GM23338 (cell line): ENCODE data around the gene FAXC. TPM values are rescaled to one million over a fixed set of nuclear protein-coding genes. Genes with fewer than 3 reads are reported as not detected.

Source experiments
- ATAC-seq: fragments of 200-7000 bp; cut with Tn5 transposase; 3 replicates; pipeline ENCODE4 v1.9.1; 2020
- DNase-seq: peaks from one replicate; pipeline ENCODE4 v3.0.0-alpha.2; 2015; ENCODE audit warnings: low spot score
- H2AFZ ChIP-seq: fragments of 200-600 bp; sonication (generic); 2 replicates; pipeline ENCODE4 v1.8.0; 2016; ENCODE audit warnings: antibody characterized with exemption, mild to moderate bottlenecking, moderate library complexity
- H3F3A ChIP-seq: fragments of 200-600 bp; sonication (generic); replicated peaks from 2 replicates; pipeline ENCODE4 v1.8.0; 2017; ENCODE audit warnings: antibody characterized with exemption, mixed run types, low read depth
- H3K27ac ChIP-seq: fragments of 200-600 bp; sonication (generic); 2 replicates; pipeline ENCODE4 v1.6.1; 2016; ENCODE audit warnings: low read depth
- H3K27me3 ChIP-seq: fragments of 200-600 bp; sonication (generic); 2 replicates; pipeline ENCODE4 v1.8.0; 2016; ENCODE audit warnings: mild to moderate bottlenecking, mixed run types, moderate library complexity; ENCODE audit not compliant: insufficient read depth
- H3K36me3 ChIP-seq: fragments of 200-600 bp; sonication (generic); 2 replicates; pipeline ENCODE4 v1.8.0; 2016; ENCODE audit warnings: mild to moderate bottlenecking; ENCODE audit not compliant: insufficient read depth
- H3K4me1 ChIP-seq: fragments of 200-600 bp; sonication (generic); 2 replicates; pipeline ENCODE4 v1.8.0; 2016; ENCODE audit warnings: mild to moderate bottlenecking, moderate library complexity; ENCODE audit not compliant: insufficient read depth
- H3K4me2 ChIP-seq: fragments of 200-600 bp; sonication (generic); 2 replicates; pipeline ENCODE4 v1.7.1; 2017; ENCODE audit warnings: mixed run types
- H3K4me3 ChIP-seq: fragments of 200-600 bp; sonication (generic); 2 replicates; pipeline ENCODE4 v1.6.1; 2016; ENCODE audit warnings: mixed run types
- H3K79me2 ChIP-seq: fragments of 200-600 bp; sonication (generic); replicated peaks from 2 replicates; pipeline ENCODE4 v1.8.0; 2017; ENCODE audit warnings: mild to moderate bottlenecking; ENCODE audit not compliant: insufficient read depth
- H3K9me2 ChIP-seq: fragments of 200-600 bp; sonication (generic); 2 replicates; pipeline ENCODE4 v1.8.0; 2017; ENCODE audit not compliant: insufficient read depth
- H4K20me1 ChIP-seq: fragments of 200-600 bp; sonication (generic); replicated peaks from 2 replicates; pipeline ENCODE4 v1.8.0; 2017; ENCODE audit warnings: mild to moderate bottlenecking; ENCODE audit not compliant: insufficient read depth
- H3K27ac Mint-ChIP-seq: 2 replicates; pipeline ENCODE4 v1.8.0; 2020; ENCODE audit warnings: inconsistent platforms, mild to moderate bottlenecking, moderate library complexity, mixed read lengths
- H3K27me3 Mint-ChIP-seq: 3 replicates; pipeline ENCODE4 v1.8.0; 2022; ENCODE audit warnings: low read depth, mild to moderate bottlenecking, moderate library complexity, mixed read lengths, inconsistent platforms; ENCODE audit not compliant: insufficient read depth, poor library complexity
- H3K36me3 Mint-ChIP-seq: 3 replicates; pipeline ENCODE4 v1.8.0; 2021; ENCODE audit warnings: low read depth, mild to moderate bottlenecking, inconsistent platforms, moderate library complexity, mixed read lengths
- H3K4me1 Mint-ChIP-seq: 3 replicates; pipeline ENCODE4 v1.8.0; 2020; ENCODE audit warnings: mild to moderate bottlenecking, inconsistent platforms, mixed read lengths
- H3K4me3 Mint-ChIP-seq: 3 replicates; pipeline ENCODE4 v1.8.0; 2021; ENCODE audit warnings: moderate library complexity, mild to moderate bottlenecking, inconsistent platforms, mixed read lengths
- H3K9me3 Mint-ChIP-seq: 3 replicates; pipeline ENCODE4 v1.8.0; 2020; ENCODE audit warnings: moderate library complexity, mild to moderate bottlenecking, inconsistent platforms, mixed read lengths
- EZH2phosphoT487 ChIP-seq: fragments of 200-600 bp; sonication (generic); IDR thresholded peaks from one replicate; pipeline ENCODE4 v1.8.1; 2018; ENCODE audit warnings: antibody characterized with exemption; ENCODE audit not compliant: unreplicated experiment
- JUNB ChIP-seq: IDR thresholded peaks from one replicate; pipeline ENCODE4 v1.6.1; 2016; ENCODE audit warnings: antibody characterized with exemption; ENCODE audit not compliant: unreplicated experiment
- REST ChIP-seq: IDR thresholded peaks from one replicate; pipeline ENCODE4 v1.6.1; 2018; ENCODE audit warnings: antibody characterized with exemption; ENCODE audit not compliant: unreplicated experiment
- polyA plus RNA-seq: library from polyadenylated mRNA; unstranded; fragments of >200 nt; fragmentation: Nextera tagmentation; extraction: Ambion mirVana; gene quantifications from 2 replicates; pipeline ENCODE4 v1.2.1, GENCODE V29; 2016
- total RNA-seq: library from RNA; depleted of rRNA; stranded (reverse); fragments of >200 nt; shearing (Covaris generic); gene quantifications from 2 replicates; pipeline ENCODE4 v1.2.3, GENCODE V29; 2014
- TF ChIP-seq, protein P1 (sequence below): fragments of 250-450 bp; sonication (Bioruptor Pico); IDR thresholded peaks from 2 replicates; pipeline ENCODE4 v1.5.0; 2020; ENCODE audit warnings: mild to moderate bottlenecking, moderate library complexity

Gene FAXC
- total and polyA plus RNA-seq, 2 experiments from 2014 or later: 10.5 to 15.2 TPM

DNA sequence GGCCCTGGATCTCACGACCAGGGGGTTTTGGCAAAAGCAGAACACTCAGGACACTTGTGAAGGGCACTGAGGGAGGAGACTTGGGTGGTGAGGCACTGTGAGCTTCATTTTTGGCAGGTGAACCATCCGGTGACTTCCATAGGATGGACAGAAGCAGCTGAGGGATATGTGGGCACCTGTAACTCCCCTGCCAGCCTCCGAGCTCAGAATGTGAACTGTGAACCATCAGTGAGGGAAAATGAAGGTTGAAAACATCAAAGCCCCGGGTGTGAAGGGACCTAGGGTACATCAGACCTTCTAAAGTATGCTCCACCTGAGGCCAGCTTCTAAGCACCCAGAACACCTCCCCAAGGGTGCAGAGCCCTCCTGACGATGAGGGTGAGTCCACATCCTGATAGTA lies 53.2 kb downstream of the FAXC start:
- no peak for ATAC-seq
- H3K27me3 ChIP-seq: no peaks in the 10 kb centered on the region
- TF ChIP-seq, protein P1, sequence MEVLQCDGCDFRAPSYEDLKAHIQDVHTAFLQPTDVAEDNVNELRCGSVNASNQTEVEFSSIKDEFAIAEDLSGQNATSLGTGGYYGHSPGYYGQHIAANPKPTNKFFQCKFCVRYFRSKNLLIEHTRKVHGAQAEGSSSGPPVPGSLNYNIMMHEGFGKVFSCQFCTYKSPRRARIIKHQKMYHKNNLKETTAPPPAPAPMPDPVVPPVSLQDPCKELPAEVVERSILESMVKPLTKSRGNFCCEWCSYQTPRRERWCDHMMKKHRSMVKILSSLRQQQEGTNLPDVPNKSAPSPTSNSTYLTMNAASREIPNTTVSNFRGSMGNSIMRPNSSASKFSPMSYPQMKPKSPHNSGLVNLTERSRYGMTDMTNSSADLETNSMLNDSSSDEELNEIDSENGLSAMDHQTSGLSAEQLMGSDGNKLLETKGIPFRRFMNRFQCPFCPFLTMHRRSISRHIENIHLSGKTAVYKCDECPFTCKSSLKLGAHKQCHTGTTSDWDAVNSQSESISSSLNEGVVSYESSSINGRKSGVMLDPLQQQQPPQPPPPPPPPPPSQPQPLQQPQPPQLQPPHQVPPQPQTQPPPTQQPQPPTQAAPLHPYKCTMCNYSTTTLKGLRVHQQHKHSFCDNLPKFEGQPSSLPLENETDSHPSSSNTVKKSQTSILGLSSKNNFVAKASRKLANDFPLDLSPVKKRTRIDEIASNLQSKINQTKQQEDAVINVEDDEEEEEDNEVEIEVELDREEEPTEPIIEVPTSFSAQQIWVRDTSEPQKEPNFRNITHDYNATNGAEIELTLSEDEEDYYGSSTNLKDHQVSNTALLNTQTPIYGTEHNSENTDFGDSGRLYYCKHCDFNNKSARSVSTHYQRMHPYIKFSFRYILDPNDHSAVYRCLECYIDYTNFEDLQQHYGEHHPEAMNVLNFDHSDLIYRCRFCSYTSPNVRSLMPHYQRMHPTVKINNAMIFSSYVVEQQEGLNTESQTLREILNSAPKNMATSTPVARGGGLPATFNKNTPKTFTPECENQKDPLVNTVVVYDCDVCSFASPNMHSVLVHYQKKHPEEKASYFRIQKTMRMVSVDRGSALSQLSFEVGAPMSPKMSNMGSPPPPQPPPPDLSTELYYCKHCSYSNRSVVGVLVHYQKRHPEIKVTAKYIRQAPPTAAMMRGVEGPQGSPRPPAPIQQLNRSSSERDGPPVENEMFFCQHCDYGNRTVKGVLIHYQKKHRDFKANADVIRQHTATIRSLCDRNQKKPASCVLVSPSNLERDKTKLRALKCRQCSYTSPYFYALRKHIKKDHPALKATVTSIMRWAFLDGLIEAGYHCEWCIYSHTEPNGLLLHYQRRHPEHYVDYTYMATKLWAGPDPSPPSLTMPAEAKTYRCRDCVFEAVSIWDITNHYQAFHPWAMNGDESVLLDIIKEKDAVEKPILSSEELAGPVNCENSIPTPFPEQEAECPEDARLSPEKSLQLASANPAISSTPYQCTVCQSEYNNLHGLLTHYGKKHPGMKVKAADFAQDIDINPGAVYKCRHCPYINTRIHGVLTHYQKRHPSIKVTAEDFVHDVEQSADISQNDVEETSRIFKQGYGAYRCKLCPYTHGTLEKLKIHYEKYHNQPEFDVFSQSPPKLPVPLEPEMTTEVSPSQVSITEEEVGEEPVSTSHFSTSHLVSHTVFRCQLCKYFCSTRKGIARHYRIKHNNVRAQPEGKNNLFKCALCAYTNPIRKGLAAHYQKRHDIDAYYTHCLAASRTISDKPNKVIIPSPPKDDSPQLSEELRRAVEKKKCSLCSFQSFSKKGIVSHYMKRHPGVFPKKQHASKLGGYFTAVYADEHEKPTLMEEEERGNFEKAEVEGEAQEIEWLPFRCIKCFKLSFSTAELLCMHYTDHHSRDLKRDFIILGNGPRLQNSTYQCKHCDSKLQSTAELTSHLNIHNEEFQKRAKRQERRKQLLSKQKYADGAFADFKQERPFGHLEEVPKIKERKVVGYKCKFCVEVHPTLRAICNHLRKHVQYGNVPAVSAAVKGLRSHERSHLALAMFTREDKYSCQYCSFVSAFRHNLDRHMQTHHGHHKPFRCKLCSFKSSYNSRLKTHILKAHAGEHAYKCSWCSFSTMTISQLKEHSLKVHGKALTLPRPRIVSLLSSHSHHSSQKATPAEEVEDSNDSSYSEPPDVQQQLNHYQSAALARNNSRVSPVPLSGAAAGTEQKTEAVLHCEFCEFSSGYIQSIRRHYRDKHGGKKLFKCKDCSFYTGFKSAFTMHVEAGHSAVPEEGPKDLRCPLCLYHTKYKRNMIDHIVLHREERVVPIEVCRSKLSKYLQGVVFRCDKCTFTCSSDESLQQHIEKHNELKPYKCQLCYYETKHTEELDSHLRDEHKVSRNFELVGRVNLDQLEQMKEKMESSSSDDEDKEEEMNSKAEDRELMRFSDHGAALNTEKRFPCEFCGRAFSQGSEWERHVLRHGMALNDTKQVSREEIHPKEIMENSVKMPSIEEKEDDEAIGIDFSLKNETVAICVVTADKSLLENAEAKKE: no peak
- TF ChIP-seq JUNB (no peak), EZH2phosphoT487 (no peak), REST (no peak)

More for the DNA sequence above, 53.2 kb downstream of the FAXC start:
- Histone ChIP-seq H3K4me3 (no peak overlapping the region), H3K4me2 (no peak overlapping the region), H3K9me2 (no peaks in the 10 kb centered on the region), H3K79me2 (no peaks in the 10 kb centered on the region), H3K36me3 (no peaks in the 10 kb centered on the region), H3F3A (no peaks in the 10 kb centered on the region), H2AFZ (no peak overlapping the region), H3K27ac (no peak overlapping the region), H3K4me1 (no peaks in the 10 kb centered on the region), H4K20me1 (no peaks in the 10 kb centered on the region)
- H3K4me1 Mint-ChIP-seq: no peaks in the 10 kb centered on the region; the same call in 2 of the 3 replicates
- no peak for DNase-seq
- no peaks in the 10 kb centered on the region for H3K9me3 Mint-ChIP-seq
- no peak overlapping the region for H3K4me3 Mint-ChIP-seq
- H3K36me3 Mint-ChIP-seq: peaks cover 2% of the 10 kb centered on the region; the same call in 1 of the 3 replicates
- no peaks in the 10 kb centered on the region for H3K27me3 Mint-ChIP-seq
- no peak overlapping the region for H3K27ac Mint-ChIP-seq
